WTC11 (cell line): Measurements from ENCODE around the gene PXT1. TPM values are rescaled to one million over a fixed set of nuclear protein-coding genes. Genes with fewer than 3 reads are reported as not detected.

Experiments used
- ATAC-seq: fragments of 200-7000 bp; cut with Tn5 transposase; 2 replicates; pipeline ENCODE4 v1.10.0; 2021; ENCODE audit warnings: mild to moderate bottlenecking, moderate library complexity
- CTCF ChIA-PET: fragments of 300-600 bp; sonication (Branson Sonifier 250); formaldehyde crosslinking; loops from one replicate; lab custom pipeline; 2021; ENCODE audit warnings: antibody characterized with exemption; lab: Charles Lee
- POLR2A ChIA-PET: fragments of 350-600 bp; sonication (Branson Sonifier 250); formaldehyde crosslinking; loops from one replicate; lab custom pipeline; 2021; ENCODE audit warnings: antibody characterized with exemption; lab: Charles Lee
- DNase-seq: peaks from one replicate; pipeline ENCODE4 v3.0.0; 2021; ENCODE audit warnings: low spot score
- H3K27ac Mint-ChIP-seq: 2 replicates; pipeline ENCODE4 v1.8.0; 2021; ENCODE audit warnings: mixed read lengths
- H3K27me3 Mint-ChIP-seq: 2 replicates; pipeline ENCODE4 v1.8.0; 2021; ENCODE audit warnings: low read depth, mild to moderate bottlenecking, moderate library complexity, mixed read lengths
- H3K36me3 Mint-ChIP-seq: 2 replicates; pipeline ENCODE4 v1.8.0; 2021; ENCODE audit warnings: mixed read lengths
- H3K4me1 Mint-ChIP-seq: 2 replicates; pipeline ENCODE4 v1.8.0; 2022; ENCODE audit warnings: mixed read lengths
- H3K4me3 Mint-ChIP-seq: 2 replicates; pipeline ENCODE4 v1.8.0; 2021; ENCODE audit warnings: mild to moderate bottlenecking, moderate library complexity, mixed read lengths
- H3K9me3 Mint-ChIP-seq: 2 replicates; pipeline ENCODE4 v1.8.0; 2021; ENCODE audit warnings: mixed read lengths
- ATF1 ChIP-seq: sonication (generic); formaldehyde crosslinking; IDR thresholded peaks from 2 replicates; pipeline ENCODE4 v1.8.1; 2023; ENCODE audit warnings: mild to moderate bottlenecking, moderate library complexity, missing genetic modification reagents
- CREM ChIP-seq: sonication (generic); formaldehyde crosslinking; IDR thresholded peaks from 2 replicates; pipeline ENCODE4 v1.8.1; 2022; ENCODE audit warnings: mild to moderate bottlenecking, missing genetic modification reagents, moderate library complexity
- ELF4 ChIP-seq: sonication (generic); formaldehyde crosslinking; IDR thresholded peaks from 2 replicates; pipeline ENCODE4 v1.8.1; 2022; ENCODE audit warnings: low read depth, mild to moderate bottlenecking, moderate library complexity, missing genetic modification reagents
- FOXK1 ChIP-seq: sonication (generic); formaldehyde crosslinking; IDR thresholded peaks from 2 replicates; pipeline ENCODE4 v1.8.0; 2022; ENCODE audit warnings: mild to moderate bottlenecking, moderate library complexity, missing genetic modification reagents
- FOXP4 ChIP-seq: sonication (generic); formaldehyde crosslinking; IDR thresholded peaks from 2 replicates; pipeline ENCODE4 v1.8.0; 2022; ENCODE audit warnings: mild to moderate bottlenecking, missing genetic modification reagents
- HMGA2 ChIP-seq: fragments of 250-450 bp; sonication (Bioruptor Pico); IDR thresholded peaks from 2 replicates; pipeline ENCODE4 v1.4.0; 2021; ENCODE audit warnings: mild to moderate bottlenecking, moderate library complexity
- KAT7 ChIP-seq: sonication (generic); formaldehyde crosslinking; IDR thresholded peaks from 2 replicates; pipeline ENCODE4 v1.8.1; 2023; ENCODE audit warnings: missing genetic modification reagents, mild to moderate bottlenecking, borderline replicate concordance
- MXD4 ChIP-seq: fragments of 250-450 bp; sonication (Bioruptor Pico); IDR thresholded peaks from 2 replicates; pipeline ENCODE4 v1.8.0; 2021; ENCODE audit warnings: mild to moderate bottlenecking, moderate library complexity, borderline replicate concordance
- NFYB ChIP-seq: sonication (generic); formaldehyde crosslinking; conservative IDR thresholded peaks from 2 replicates; pipeline ENCODE4 v1.8.0; 2022; ENCODE audit warnings: low read depth, missing genetic modification reagents
- NR2C2 ChIP-seq: sonication (generic); formaldehyde crosslinking; IDR thresholded peaks from 2 replicates; pipeline ENCODE4 v1.8.0; 2022; ENCODE audit warnings: mild to moderate bottlenecking, missing genetic modification reagents
- PREB ChIP-seq: sonication (generic); formaldehyde crosslinking; IDR thresholded peaks from 2 replicates; pipeline ENCODE4 v1.8.1; 2022; ENCODE audit warnings: mild to moderate bottlenecking, missing genetic modification reagents, moderate library complexity, borderline replicate concordance
- PRRX2 ChIP-seq: fragments of 250-450 bp; sonication (Bioruptor Pico); IDR thresholded peaks from 2 replicates; pipeline ENCODE4 v1.8.0; 2021; ENCODE audit warnings: mild to moderate bottlenecking
- SP1 ChIP-seq: sonication (generic); formaldehyde crosslinking; conservative IDR thresholded peaks from 2 replicates; pipeline ENCODE4 v1.8.1; 2022; ENCODE audit warnings: missing genetic modification reagents
- TEAD4 ChIP-seq: sonication (generic); formaldehyde crosslinking; IDR thresholded peaks from 2 replicates; pipeline ENCODE4 v1.8.0; 2022; ENCODE audit warnings: mild to moderate bottlenecking, missing genetic modification reagents
- ZNF416 ChIP-seq: fragments of 250-450 bp; sonication (Bioruptor Pico); IDR thresholded peaks from 2 replicates; pipeline ENCODE4 v1.9.0; 2021; ENCODE audit warnings: mild to moderate bottlenecking, inconsistent platforms
- ZNF532 ChIP-seq: fragments of 250-450 bp; sonication (Bioruptor Pico); IDR thresholded peaks from 2 replicates; pipeline ENCODE4 v1.9.0; 2021; ENCODE audit warnings: mild to moderate bottlenecking, borderline replicate concordance
- total RNA-seq: library from RNA; stranded (reverse); gene quantifications from 3 replicates; pipeline ENCODE4 v1.2.3, GENCODE V29; 2021
- TF ChIP-seq, protein P1 (sequence below): sonication (generic); formaldehyde crosslinking; IDR thresholded peaks from 2 replicates; pipeline ENCODE4 v1.8.0; 2022; ENCODE audit warnings: mild to moderate bottlenecking, missing genetic modification reagents
- TF ChIP-seq, protein P2 (sequence below): sonication (generic); formaldehyde crosslinking; conservative IDR thresholded peaks from 2 replicates; pipeline ENCODE4 v1.8.1; 2023; ENCODE audit warnings: mild to moderate bottlenecking, low read depth, missing genetic modification reagents, moderate library complexity
- TF ChIP-seq, protein P3 (sequence below): sonication (generic); formaldehyde crosslinking; IDR thresholded peaks from 2 replicates; pipeline ENCODE4 v1.8.1; 2022; ENCODE audit warnings: mild to moderate bottlenecking, moderate library complexity, missing genetic modification reagents

PXT1 gene
- total RNA-seq, 1 experiment from 2014 or later = 0.15 TPM

- Mint-ChIP-seq H3K27me3 (no peaks in the 10 kb centered on the region), H3K36me3 (no peaks in the 10 kb centered on the region), H3K4me1 (peaks cover 26% of the 10 kb centered on the region)
- ATAC-seq (no peak), DNase-seq (no peak)
- CTCF ChIA-PET = no interaction called here
- TF ChIP-seq FOXK1 (CRISPR knock-in tag) (no peak), NR2C2 (CRISPR knock-in tag) (no peak), HMGA2 (CRISPR knock-in tag) (no peak), PRRX2 (CRISPR knock-in tag) (no peak), ZNF532 (no peak), TEAD4 (CRISPR knock-in tag) (no peak), MXD4 (CRISPR knock-in tag) (no peak), KAT7 (CRISPR knock-in tag) (no peak), SP1 (CRISPR knock-in tag) (no peak), ATF1 (no peak), ZNF416 (no peak), PREB (CRISPR knock-in tag) (no peak), ELF4 (CRISPR knock-in tag) (no peak)
- TF ChIP-seq, protein P1, sequence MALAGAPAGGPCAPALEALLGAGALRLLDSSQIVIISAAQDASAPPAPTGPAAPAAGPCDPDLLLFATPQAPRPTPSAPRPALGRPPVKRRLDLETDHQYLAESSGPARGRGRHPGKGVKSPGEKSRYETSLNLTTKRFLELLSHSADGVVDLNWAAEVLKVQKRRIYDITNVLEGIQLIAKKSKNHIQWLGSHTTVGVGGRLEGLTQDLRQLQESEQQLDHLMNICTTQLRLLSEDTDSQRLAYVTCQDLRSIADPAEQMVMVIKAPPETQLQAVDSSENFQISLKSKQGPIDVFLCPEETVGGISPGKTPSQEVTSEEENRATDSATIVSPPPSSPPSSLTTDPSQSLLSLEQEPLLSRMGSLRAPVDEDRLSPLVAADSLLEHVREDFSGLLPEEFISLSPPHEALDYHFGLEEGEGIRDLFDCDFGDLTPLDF (CRISPR knock-in tag) = no peak
- TF ChIP-seq, protein P2, sequence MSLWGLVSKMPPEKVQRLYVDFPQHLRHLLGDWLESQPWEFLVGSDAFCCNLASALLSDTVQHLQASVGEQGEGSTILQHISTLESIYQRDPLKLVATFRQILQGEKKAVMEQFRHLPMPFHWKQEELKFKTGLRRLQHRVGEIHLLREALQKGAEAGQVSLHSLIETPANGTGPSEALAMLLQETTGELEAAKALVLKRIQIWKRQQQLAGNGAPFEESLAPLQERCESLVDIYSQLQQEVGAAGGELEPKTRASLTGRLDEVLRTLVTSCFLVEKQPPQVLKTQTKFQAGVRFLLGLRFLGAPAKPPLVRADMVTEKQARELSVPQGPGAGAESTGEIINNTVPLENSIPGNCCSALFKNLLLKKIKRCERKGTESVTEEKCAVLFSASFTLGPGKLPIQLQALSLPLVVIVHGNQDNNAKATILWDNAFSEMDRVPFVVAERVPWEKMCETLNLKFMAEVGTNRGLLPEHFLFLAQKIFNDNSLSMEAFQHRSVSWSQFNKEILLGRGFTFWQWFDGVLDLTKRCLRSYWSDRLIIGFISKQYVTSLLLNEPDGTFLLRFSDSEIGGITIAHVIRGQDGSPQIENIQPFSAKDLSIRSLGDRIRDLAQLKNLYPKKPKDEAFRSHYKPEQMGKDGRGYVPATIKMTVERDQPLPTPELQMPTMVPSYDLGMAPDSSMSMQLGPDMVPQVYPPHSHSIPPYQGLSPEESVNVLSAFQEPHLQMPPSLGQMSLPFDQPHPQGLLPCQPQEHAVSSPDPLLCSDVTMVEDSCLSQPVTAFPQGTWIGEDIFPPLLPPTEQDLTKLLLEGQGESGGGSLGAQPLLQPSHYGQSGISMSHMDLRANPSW = no peak
- TF ChIP-seq, protein P3, sequence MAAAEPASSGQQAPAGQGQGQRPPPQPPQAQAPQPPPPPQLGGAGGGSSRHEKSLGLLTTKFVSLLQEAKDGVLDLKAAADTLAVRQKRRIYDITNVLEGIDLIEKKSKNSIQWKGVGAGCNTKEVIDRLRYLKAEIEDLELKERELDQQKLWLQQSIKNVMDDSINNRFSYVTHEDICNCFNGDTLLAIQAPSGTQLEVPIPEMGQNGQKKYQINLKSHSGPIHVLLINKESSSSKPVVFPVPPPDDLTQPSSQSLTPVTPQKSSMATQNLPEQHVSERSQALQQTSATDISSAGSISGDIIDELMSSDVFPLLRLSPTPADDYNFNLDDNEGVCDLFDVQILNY (CRISPR knock-in tag) = no peak
- TF ChIP-seq, all 79 proteins: peak for 0
- H3K4me3 Mint-ChIP-seq = no peak overlapping the region
- H3K27ac Mint-ChIP-seq = no peak overlapping the region
- POLR2A ChIA-PET = no interaction called here
- no peaks in the 10 kb centered on the region for H3K9me3 Mint-ChIP-seq
These were observed 21.0 kb upstream of the PXT1 start for GRCh38 chr6:36463676-36464075.

GRCh38 chr6:36461646-36462045, 19.0 kb upstream of the PXT1 start:
- CTCF ChIA-PET = interaction anchor here (1.1 to 1.7 kb wide), 3 partner anchors 33 to 159 kb away, joined by 4 to 5 read pairs (median 5); no protein-coding TSS in a partner anchor
- Mint-ChIP-seq H3K27me3 (no peaks in the 10 kb centered on the region), H3K4me1 (peaks cover 26% of the 10 kb centered on the region), H3K27ac (no peak overlapping the region), H3K36me3 (no peaks in the 10 kb centered on the region), H3K9me3 (no peaks in the 10 kb centered on the region), H3K4me3 (no peak overlapping the region)
- DNase-seq (no peak), ATAC-seq (no peak)
- POLR2A ChIA-PET = no interaction called here
- TF ChIP-seq FOXP4 (CRISPR knock-in tag) (no peak), FOXK1 (CRISPR knock-in tag) (no peak), CREM (no peak), NR2C2 (CRISPR knock-in tag) (no peak), ZNF532 (no peak), NFYB (CRISPR knock-in tag) (no peak), PRRX2 (CRISPR knock-in tag) (no peak)
